ENCODE data around the gene SLFN12.

The SLFN12 gene

DNA sequence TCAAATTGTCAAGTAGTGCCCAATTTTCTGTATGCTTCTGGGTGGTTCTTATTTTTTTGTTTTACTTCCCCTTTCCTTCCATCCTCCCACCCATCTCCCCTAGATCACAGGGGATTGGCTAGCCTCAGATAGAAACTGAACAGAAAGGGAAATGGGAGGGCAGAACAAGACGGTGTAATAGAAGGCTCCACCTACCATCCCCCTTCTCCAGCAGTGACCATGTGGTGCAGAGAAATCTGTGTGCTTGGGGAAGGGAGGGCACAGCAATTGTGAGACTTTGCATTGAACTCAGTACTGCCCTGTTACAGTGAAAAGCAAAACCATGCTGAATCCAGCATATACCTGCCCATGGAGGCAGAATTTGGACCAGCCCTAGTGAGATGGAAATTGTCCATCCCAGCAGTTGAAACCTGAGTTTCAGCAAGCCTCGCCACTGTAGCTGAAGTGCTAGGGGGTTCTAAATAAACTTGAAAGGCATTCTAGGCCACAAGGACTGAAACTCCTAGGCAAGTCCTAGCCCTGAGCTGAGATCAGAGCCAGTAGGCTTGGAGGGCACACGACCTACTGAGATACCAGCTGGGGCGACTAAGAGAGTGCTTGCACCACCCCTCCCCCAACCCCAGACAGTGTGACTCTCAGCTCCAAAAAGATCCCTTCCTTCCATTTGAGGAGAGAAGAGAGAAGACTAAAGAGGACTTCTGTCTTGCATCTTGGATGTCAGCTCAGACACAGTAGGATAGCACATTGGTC is 64.0 kb downstream of the SLFN12 start:
- TF ChIP-seq, protein P1, sequence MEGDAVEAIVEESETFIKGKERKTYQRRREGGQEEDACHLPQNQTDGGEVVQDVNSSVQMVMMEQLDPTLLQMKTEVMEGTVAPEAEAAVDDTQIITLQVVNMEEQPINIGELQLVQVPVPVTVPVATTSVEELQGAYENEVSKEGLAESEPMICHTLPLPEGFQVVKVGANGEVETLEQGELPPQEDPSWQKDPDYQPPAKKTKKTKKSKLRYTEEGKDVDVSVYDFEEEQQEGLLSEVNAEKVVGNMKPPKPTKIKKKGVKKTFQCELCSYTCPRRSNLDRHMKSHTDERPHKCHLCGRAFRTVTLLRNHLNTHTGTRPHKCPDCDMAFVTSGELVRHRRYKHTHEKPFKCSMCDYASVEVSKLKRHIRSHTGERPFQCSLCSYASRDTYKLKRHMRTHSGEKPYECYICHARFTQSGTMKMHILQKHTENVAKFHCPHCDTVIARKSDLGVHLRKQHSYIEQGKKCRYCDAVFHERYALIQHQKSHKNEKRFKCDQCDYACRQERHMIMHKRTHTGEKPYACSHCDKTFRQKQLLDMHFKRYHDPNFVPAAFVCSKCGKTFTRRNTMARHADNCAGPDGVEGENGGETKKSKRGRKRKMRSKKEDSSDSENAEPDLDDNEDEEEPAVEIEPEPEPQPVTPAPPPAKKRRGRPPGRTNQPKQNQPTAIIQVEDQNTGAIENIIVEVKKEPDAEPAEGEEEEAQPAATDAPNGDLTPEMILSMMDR (IDR thresholded peaks at IDR 0.05; ENCODE audit: low read depth, low read length), result no peak
- no peak overlapping the region for H3K4me3 ChIP-seq (ENCODE audit: low read depth, low read length)

DNA sequence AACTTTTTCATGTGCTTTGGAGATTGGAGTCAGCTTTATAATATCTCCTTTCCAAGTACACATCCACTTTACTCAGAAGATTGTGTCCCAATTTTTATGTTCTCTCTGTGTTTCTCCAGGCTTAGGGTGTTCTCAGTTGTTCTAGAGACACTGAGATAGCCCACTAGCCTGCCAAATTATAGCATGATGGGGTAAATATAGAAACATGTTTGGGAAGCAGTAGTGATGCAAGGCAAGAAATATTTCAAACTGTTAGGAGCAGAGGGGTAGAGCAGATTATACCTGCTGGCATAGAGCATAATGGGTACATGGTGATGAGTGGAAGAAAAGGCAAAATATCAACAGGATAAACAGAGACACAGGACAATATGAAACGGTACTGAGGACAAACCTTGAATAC is 71.3 kb downstream of the SLFN12 start:
- H3K4me3 ChIP-seq (ENCODE audit: low read depth, low read length), result no peak overlapping the region

More for the DNA sequence above, 71.3 kb downstream of the SLFN12 start:
- TF ChIP-seq, protein P1 (IDR thresholded peaks at IDR 0.05; ENCODE audit: low read depth, low read length), result no peak

Measured in WI38 (cell line).